K562 (cell line): ENCODE data around the gene TMEM39A. TPM values are rescaled to one million over a fixed set of nuclear protein-coding genes. Genes with fewer than 3 reads are reported as not detected.

Source experiments
- BRD4 ChIP-seq: fragments of 200-600 bp; sonication (generic); IDR thresholded peaks from 2 replicates; pipeline ENCODE4 v1.6.1; 2017; ENCODE audit warnings: inconsistent platforms
- ELF2 ChIP-seq: fragments of 250-450 bp; sonication (Bioruptor Pico); IDR thresholded peaks from 2 replicates; pipeline ENCODE4 v1.5.0; 2021; ENCODE audit warnings: mild to moderate bottlenecking
- ELF4 ChIP-seq: fragments of 450-650 bp; formaldehyde crosslinking; IDR thresholded peaks from 2 replicates; pipeline ENCODE4 v1.4.0; 2022; ENCODE audit warnings: missing genetic modification characterization
- HDAC1 ChIP-seq, 2 experiments: fragments of 450-650 bp; IDR thresholded peaks; 2 replicates each; pipeline ENCODE4 v1.6.1; 2016 to 2017; ENCODE audit warnings: inconsistent platforms in 1 of 2, mild to moderate bottlenecking in 1 of 2, moderate library complexity in 1 of 2
- HDAC2 ChIP-seq: fragments of 450-650 bp; IDR thresholded peaks from 2 replicates; pipeline ENCODE4 v1.6.1; 2016; ENCODE audit warnings: mild to moderate bottlenecking
- MCM7 ChIP-seq, 2 experiments: fragments of 450-650 bp; IDR thresholded peaks; 2 replicates each; pipeline ENCODE4 v1.6.1; 2016 to 2018
- NCOA1 ChIP-seq: fragments of 450-650 bp; IDR thresholded peaks from 2 replicates; pipeline ENCODE4 v1.6.1; 2016; ENCODE audit warnings: low read depth
- NRF1 ChIP-seq, 2 experiments: fragments of 450-650 bp; IDR thresholded peaks in 1 of 2; conservative IDR thresholded peaks in 1 of 2; 2 replicates each; pipeline ENCODE4 v1.6.1; 2014; ENCODE audit warnings: mild to moderate bottlenecking in 2 of 2
- POLR2A ChIP-seq: fragments of 450-650 bp; conservative IDR thresholded peaks from 2 replicates; pipeline ENCODE4 v1.6.1; 2016
- POLR2B ChIP-seq: fragments of 450-650 bp; IDR thresholded peaks from 2 replicates; pipeline ENCODE4 v1.6.1; 2018; ENCODE audit warnings: low read depth; ENCODE audit not compliant: partially characterized antibody
- SP1 ChIP-seq: sonication (generic); formaldehyde crosslinking; IDR thresholded peaks from 2 replicates; pipeline ENCODE4 v1.8.1; 2022; ENCODE audit warnings: mild to moderate bottlenecking, missing genetic modification reagents
- TAF9B ChIP-seq: fragments of 450-650 bp; IDR thresholded peaks from 2 replicates; pipeline ENCODE4 v1.6.1; 2018; ENCODE audit warnings: mild to moderate bottlenecking; ENCODE audit not compliant: partially characterized antibody
- TBP ChIP-seq: optimal IDR thresholded peaks from 2 replicates; pipeline ENCODE3; 2011; ENCODE audit warnings: low read depth, low read length, improper control_type of control experiment
- ZNF3 ChIP-seq: fragments of 250-450 bp; sonication (Bioruptor Pico); IDR thresholded peaks from 2 replicates; pipeline ENCODE4 v1.5.0; 2021; ENCODE audit warnings: mild to moderate bottlenecking, moderate library complexity
- ZNF431 ChIP-seq: sonication (generic); formaldehyde crosslinking; IDR thresholded peaks from 2 replicates; pipeline ENCODE4 v1.8.0; 2022; ENCODE audit warnings: mild to moderate bottlenecking, missing genetic modification reagents
- polyA plus RNA-seq, 8 experiments: library from polyadenylated mRNA; depleted of rRNA in 4 of 8; stranded (reverse) in 5 of 8; unstranded in 3 of 8; fragments of >200 nt; fragmentation: Nextera tagmentation in 2 of 8; fragmentation: Illumina TruSeq in 1 of 8; extraction: Ambion mirVana in 2 of 8; extraction: Trizol in 1 of 8; gene quantifications; 2 replicates each; pipeline versions ENCODE4 v1.2.1 to v1.2.3, GENCODE V29; 2011 to 2014; ENCODE audit warnings: inconsistent platforms in 1 of 8, missing spikeins in 1 of 8
- total RNA-seq, 7 experiments: library from RNA; depleted of rRNA in 6 of 7; stranded (reverse); fragments of >200 nt in 6 of 7; fragmentation: Illumina TruSeq in 2 of 7; extraction: Trizol in 2 of 7; gene quantifications; 2 replicates each; pipeline versions ENCODE4 v1.2.1 to v1.2.3, GENCODE V29; 2011 to 2021; ENCODE audit warnings: low replicate concordance in 1 of 7
- TF ChIP-seq, protein P1 (sequence below), 2 experiments: fragments of 200-800 bp in 1 of 2; sonication (Bioruptor generic) in 1 of 2; sonication (generic) in 1 of 2; formaldehyde crosslinking in 1 of 2; IDR thresholded peaks in 1 of 2; conservative IDR thresholded peaks in 1 of 2; 2 replicates each; pipeline versions ENCODE4 v1.5.0 to v1.6.1; 2016 to 2020; ENCODE audit warnings: missing compliant biosample characterization in 1 of 2, missing genetic modification characterization in 1 of 2, missing genetic modification reagents in 1 of 2
- TF ChIP-seq, protein P2 (sequence below), 2 experiments: IDR thresholded peaks; 2 replicates each; pipeline ENCODE4 v1.6.1; 2011; ENCODE audit warnings: borderline replicate concordance in 1 of 2, control low read depth in 1 of 2, low read depth in 1 of 2, low read length in 1 of 2, mild to moderate bottlenecking in 1 of 2, mixed read lengths in 1 of 2, moderate library complexity in 1 of 2; ENCODE audit not compliant: insufficient read depth in 1 of 2, insufficient read length in 1 of 2, poor library complexity in 1 of 2, severe bottlenecking in 1 of 2; ENCODE audit errors: extremely low read depth in 1 of 2
- TF ChIP-seq, protein P3 (sequence below): fragments of 200-800 bp; sonication (Bioruptor generic); IDR thresholded peaks from 2 replicates; pipeline ENCODE4 v1.6.1; 2017; ENCODE audit warnings: missing genetic modification characterization, missing compliant biosample characterization
- TF ChIP-seq, protein P4 (sequence below): fragments of 450-650 bp; IDR thresholded peaks from 2 replicates; pipeline ENCODE4 v1.6.1; 2014; ENCODE audit warnings: low read depth, mild to moderate bottlenecking, moderate library complexity, borderline replicate concordance
- TF ChIP-seq, protein P5 (sequence below): fragments of 450-650 bp; conservative IDR thresholded peaks from 2 replicates; pipeline ENCODE4 v1.6.1; 2016; ENCODE audit warnings: missing genetic modification characterization, low read depth, mild to moderate bottlenecking, control low read depth, missing compliant biosample characterization

The TMEM39A gene
- total and polyA plus RNA-seq, 9 of the 15 experiments (the other 6 are each of a cell fraction or from before 2014, with no cell fraction given): 12.0 to 41.5 (median 15.4) TPM

DNA sequence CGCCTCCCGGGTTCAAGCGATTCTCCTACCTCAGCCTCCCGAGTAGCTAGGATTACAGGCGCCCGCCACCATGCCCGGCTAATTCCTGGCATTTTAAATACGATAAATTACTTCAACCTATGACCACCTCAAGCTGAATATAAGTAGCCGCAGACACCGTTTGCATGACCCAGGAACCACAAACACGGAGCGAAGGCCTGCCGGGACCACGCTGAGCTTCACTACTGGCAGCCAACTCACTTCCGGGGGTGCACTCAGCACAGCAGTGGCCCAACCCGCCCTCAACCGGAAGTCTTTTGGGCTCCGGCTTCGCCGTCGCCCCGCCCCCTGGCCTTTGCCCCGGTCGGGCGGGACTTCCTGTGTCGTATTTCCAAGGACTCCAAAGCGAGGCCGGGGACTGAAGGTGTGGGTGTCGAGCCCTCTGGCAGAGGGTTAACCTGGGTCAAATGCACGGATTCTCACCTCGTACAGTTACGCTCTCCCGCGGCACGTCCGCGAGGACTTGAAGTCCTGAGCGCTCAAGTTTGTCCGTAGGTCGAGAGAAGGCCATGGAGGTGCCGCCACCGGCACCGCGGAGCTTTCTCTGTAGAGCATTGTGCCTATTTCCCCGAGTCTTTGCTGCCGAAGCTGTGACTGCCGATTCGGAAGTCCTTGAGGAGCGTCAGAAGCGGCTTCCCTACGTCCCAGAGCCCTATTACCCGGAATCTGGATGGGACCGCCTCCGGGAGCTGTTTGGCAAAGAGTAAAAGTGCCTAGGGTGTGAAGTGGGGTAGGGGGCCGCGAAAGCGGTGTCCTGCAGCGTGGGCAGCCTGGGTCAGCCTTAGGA is 35.0 kb upstream of the TMEM39A start, which contains the start of gene TIMMDC1 (continued):
- TF ChIP-seq, protein P1, sequence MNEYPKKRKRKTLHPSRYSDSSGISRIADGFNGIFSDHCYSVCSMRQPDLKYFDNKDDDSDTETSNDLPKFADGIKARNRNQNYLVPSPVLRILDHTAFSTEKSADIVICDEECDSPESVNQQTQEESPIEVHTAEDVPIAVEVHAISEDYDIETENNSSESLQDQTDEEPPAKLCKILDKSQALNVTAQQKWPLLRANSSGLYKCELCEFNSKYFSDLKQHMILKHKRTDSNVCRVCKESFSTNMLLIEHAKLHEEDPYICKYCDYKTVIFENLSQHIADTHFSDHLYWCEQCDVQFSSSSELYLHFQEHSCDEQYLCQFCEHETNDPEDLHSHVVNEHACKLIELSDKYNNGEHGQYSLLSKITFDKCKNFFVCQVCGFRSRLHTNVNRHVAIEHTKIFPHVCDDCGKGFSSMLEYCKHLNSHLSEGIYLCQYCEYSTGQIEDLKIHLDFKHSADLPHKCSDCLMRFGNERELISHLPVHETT (CRISPR knock-in tag; conservative IDR thresholded peaks at IDR 0.05 in 1 of 2, IDR thresholded peaks at IDR 0.05 in 1 of 2): peak in 1 of 2 experiments; percentile 62; a peak in 1 of 4 replicates
- TF ChIP-seq ELF2 (CRISPR knock-in tag): peak; percentile 51; the same call in 1 of the 2 replicates
- peak; percentile 73 for TF ChIP-seq SP1 (CRISPR knock-in tag)
- TF ChIP-seq ELF4: peak; percentile 9; the same call in 1 of the 2 replicates
- peak; percentile 11 to 22; a peak in 2 of 4 replicates for TF ChIP-seq NRF1 (conservative IDR thresholded peaks at IDR 0.05 in 1 of 2, IDR thresholded peaks at IDR 0.05 in 1 of 2)
- TF ChIP-seq MCM7 (IDR thresholded peaks at IDR 0.05): no peak
- TF ChIP-seq HDAC2: no peak
- 0 out of 2 replicates have a peak, but pooled peaks have one; percentile 47 for TF ChIP-seq ZNF431 (CRISPR knock-in tag)
- TF ChIP-seq ZNF3 (CRISPR knock-in tag): no peak
- TF ChIP-seq TBP: peak; percentile 89
- TF ChIP-seq HDAC1 (IDR thresholded peaks at IDR 0.05): 0 out of 4 replicates have a peak, but pooled peaks of 1 of the 2 experiments have one; percentile 45
- peak; percentile 62 for TF ChIP-seq NCOA1
- TF ChIP-seq, protein P2, sequence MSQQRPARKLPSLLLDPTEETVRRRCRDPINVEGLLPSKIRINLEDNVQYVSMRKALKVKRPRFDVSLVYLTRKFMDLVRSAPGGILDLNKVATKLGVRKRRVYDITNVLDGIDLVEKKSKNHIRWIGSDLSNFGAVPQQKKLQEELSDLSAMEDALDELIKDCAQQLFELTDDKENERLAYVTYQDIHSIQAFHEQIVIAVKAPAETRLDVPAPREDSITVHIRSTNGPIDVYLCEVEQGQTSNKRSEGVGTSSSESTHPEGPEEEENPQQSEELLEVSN (IDR thresholded peaks at IDR 0.05; ENCODE audit: borderline replicate concordance in 1 of 2, extremely low read depth in 1 of 2, insufficient read depth in 1 of 2, insufficient read length in 1 of 2, low read depth in 1 of 2, low read length in 1 of 2, poor library complexity in 1 of 2, severe bottlenecking in 1 of 2): peak; percentile 22 to 45
- TF ChIP-seq BRD4: no peak
- peak; percentile 90 for TF ChIP-seq POLR2A
- TF ChIP-seq, protein P3, sequence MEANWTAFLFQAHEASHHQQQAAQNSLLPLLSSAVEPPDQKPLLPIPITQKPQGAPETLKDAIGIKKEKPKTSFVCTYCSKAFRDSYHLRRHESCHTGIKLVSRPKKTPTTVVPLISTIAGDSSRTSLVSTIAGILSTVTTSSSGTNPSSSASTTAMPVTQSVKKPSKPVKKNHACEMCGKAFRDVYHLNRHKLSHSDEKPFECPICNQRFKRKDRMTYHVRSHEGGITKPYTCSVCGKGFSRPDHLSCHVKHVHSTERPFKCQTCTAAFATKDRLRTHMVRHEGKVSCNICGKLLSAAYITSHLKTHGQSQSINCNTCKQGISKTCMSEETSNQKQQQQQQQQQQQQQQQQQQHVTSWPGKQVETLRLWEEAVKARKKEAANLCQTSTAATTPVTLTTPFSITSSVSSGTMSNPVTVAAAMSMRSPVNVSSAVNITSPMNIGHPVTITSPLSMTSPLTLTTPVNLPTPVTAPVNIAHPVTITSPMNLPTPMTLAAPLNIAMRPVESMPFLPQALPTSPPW (CRISPR knock-in tag): peak; percentile 91
- TF ChIP-seq, protein P4, sequence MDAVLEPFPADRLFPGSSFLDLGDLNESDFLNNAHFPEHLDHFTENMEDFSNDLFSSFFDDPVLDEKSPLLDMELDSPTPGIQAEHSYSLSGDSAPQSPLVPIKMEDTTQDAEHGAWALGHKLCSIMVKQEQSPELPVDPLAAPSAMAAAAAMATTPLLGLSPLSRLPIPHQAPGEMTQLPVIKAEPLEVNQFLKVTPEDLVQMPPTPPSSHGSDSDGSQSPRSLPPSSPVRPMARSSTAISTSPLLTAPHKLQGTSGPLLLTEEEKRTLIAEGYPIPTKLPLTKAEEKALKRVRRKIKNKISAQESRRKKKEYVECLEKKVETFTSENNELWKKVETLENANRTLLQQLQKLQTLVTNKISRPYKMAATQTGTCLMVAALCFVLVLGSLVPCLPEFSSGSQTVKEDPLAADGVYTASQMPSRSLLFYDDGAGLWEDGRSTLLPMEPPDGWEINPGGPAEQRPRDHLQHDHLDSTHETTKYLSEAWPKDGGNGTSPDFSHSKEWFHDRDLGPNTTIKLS: peak; percentile 99
- TF ChIP-seq POLR2B: peak; percentile 76
- TF ChIP-seq, protein P5, sequence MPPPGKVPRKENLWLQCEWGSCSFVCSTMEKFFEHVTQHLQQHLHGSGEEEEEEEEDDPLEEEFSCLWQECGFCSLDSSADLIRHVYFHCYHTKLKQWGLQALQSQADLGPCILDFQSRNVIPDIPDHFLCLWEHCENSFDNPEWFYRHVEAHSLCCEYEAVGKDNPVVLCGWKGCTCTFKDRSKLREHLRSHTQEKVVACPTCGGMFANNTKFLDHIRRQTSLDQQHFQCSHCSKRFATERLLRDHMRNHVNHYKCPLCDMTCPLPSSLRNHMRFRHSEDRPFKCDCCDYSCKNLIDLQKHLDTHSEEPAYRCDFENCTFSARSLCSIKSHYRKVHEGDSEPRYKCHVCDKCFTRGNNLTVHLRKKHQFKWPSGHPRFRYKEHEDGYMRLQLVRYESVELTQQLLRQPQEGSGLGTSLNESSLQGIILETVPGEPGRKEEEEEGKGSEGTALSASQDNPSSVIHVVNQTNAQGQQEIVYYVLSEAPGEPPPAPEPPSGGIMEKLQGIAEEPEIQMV: no peak
- TF ChIP-seq TAF9B: peak; percentile 69
